Activated B cell treated with CpG ODN at 0.5 μM for 24 hours (primary cell): ENCODE results near the gene CEMIP. TPM values are rescaled to one million over a fixed set of nuclear protein-coding genes. Genes with fewer than 3 reads are reported as not detected.

Source experiments
- ATAC-seq: fragments of 200-7000 bp; cut with Tn5 transposase; one replicate; pipeline ENCODE4 v1.10.0; 2021; ENCODE audit warnings: low read depth, mild to moderate bottlenecking, moderate library complexity
- CTCF ChIA-PET: fragments of 350-600 bp; sonication (Branson Sonifier 250); formaldehyde crosslinking; loops from one replicate; lab custom pipeline; 2021; ENCODE audit warnings: antibody characterized with exemption; lab: Charles Lee
- POLR2A ChIA-PET: fragments of 350-600 bp; sonication (Branson Sonifier 250); formaldehyde crosslinking; loops from one replicate; lab custom pipeline; 2021; ENCODE audit warnings: antibody characterized with exemption; lab: Charles Lee
- DNase-seq: peaks from one replicate; pipeline ENCODE4 v3.0.0; 2022
- H3K27ac Mint-ChIP-seq: one replicate; pipeline ENCODE4 v1.8.0; 2020; ENCODE audit warnings: mixed read lengths
- H3K27me3 Mint-ChIP-seq: one replicate; pipeline ENCODE4 v1.8.0; 2021; ENCODE audit warnings: mixed read lengths
- H3K36me3 Mint-ChIP-seq: one replicate; pipeline ENCODE4 v1.8.0; 2021; ENCODE audit warnings: low read depth, mixed read lengths
- H3K4me1 Mint-ChIP-seq: one replicate; pipeline ENCODE4 v1.8.0; 2021; ENCODE audit warnings: mixed read lengths
- H3K4me3 Mint-ChIP-seq: one replicate; pipeline ENCODE4 v1.8.0; 2020; ENCODE audit warnings: mild to moderate bottlenecking, mixed read lengths
- H3K9me3 Mint-ChIP-seq: one replicate; pipeline ENCODE4 v1.8.0; 2020; ENCODE audit warnings: mixed read lengths
- intact Hi-C: fragments of 100-400 bp; cut with micrococcal nuclease; formaldehyde crosslinking; loops from one replicate; pipeline ENCODE4 v1.15.1; 2024
- total RNA-seq: library from RNA; stranded (reverse); gene quantifications from 2 replicates; pipeline ENCODE4 v1.2.3, GENCODE V29; 2022
- TF ChIP-seq, protein P1 (sequence below): fragments of 200-600 bp; IDR thresholded peaks from one replicate; pipeline ENCODE4 v1.8.0; 2022; ENCODE audit warnings: antibody characterized with exemption, mild to moderate bottlenecking

Gene CEMIP
- total RNA-seq, 1 donor from 2014 or later, result not detected

DNA sequence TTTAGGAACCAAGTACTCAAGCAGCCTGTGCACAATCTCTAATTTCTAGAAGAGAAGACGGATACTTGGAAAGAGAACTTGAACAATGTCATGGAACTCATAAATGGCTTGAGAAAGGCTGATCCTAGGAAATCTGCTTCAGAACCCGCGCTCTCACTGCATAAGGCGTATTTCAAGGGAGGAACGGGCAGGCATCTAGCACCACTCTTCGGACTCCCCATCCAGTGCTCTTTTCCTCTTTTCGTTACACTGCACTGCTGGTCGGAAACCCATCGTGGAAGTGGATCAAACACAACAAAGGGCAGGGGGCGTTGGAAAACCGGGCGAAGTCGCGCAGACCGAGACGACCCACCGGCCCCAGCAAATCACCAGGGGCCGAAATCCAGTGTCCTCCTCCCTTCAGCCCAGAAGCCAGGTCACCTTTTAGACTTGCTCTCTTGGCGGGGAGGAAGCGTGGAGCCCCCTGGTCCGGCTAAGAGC lies 221.0 kb downstream of the CEMIP start:
- POLR2A ChIA-PET, result interaction anchor here (0.6 to 5.1 kb wide), 15 partner anchors 11 to 1262 kb away, joined by 3 to 83 read pairs (median 4); partner anchors contain the start of genes EFL1, MESD and SAXO2
- Mint-ChIP-seq H3K36me3 (peaks cover 25% of the 10 kb centered on the region), H3K4me1 (peaks cover 43% of the 10 kb centered on the region), H3K27ac (peak overlapping the region; percentile 96), H3K27me3 (no peaks in the 10 kb centered on the region), H3K9me3 (peaks cover 4% of the 10 kb centered on the region), H3K4me3 (peak overlapping the region; percentile 94)
- TF ChIP-seq, protein P1, sequence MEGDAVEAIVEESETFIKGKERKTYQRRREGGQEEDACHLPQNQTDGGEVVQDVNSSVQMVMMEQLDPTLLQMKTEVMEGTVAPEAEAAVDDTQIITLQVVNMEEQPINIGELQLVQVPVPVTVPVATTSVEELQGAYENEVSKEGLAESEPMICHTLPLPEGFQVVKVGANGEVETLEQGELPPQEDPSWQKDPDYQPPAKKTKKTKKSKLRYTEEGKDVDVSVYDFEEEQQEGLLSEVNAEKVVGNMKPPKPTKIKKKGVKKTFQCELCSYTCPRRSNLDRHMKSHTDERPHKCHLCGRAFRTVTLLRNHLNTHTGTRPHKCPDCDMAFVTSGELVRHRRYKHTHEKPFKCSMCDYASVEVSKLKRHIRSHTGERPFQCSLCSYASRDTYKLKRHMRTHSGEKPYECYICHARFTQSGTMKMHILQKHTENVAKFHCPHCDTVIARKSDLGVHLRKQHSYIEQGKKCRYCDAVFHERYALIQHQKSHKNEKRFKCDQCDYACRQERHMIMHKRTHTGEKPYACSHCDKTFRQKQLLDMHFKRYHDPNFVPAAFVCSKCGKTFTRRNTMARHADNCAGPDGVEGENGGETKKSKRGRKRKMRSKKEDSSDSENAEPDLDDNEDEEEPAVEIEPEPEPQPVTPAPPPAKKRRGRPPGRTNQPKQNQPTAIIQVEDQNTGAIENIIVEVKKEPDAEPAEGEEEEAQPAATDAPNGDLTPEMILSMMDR, result no peak
- ATAC-seq (no peak), DNase-seq (no peak)
- CTCF ChIA-PET, result interaction anchor here (1.0 kb wide), 1 partner anchor 106 kb away, joined by 4 read pairs; no protein-coding TSS in a partner anchor
- intact Hi-C loops, result loop anchor here (1.0 to 5.0 kb wide), 7 partner anchors 11 to 943 kb away; partner anchors contain the start of genes MESD and ZFAND6

DNA sequence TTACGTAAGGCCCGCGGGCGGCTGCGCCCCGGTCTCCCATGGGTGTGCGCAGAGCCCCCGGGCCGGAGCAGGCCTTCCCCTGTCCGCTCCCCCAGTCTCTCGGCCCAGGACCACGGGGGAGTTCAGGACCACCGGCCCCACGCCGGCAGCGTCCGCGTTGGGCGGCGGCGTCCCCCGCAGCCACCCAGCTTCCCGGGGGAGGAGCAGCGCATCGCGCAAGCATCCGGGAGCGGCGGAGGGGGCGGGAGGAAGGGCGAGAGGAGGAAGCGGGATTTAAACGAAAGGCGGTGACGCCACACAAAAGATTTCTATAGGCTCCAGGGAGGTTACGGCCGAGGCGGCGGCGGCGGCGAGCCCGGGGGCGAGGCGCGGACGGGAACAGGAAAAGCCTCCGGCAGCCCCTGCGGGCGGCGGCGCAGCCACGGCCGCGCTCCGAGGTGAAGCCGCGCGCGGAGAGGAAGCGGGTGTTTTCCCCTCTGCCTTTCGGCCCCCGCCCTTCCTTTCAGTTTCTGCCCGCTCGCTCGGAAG lies 221.5 kb downstream of the CEMIP start, which contains the start of gene TLNRD1:
TSS of gene TLNRD1 (plus strand) at position 300 of the 528 bp plus-strand sequence. CDS start 1,349 bp downstream, outside the sequence.
- Mint-ChIP-seq H3K27ac (peak within 1 kb of the TSS; percentile 96), H3K27me3 (no peaks in the 10 kb centered on the region), H3K4me3 (peak within 1 kb of the TSS; percentile 94), H3K36me3 (peaks cover 27% of the 10 kb centered on the region), H3K9me3 (peaks cover 4% of the 10 kb centered on the region), H3K4me1 (peaks cover 47% of the 10 kb centered on the region)
- ChIA-PET CTCF (interaction anchor here (1.0 to 2.3 kb wide), 2 partner anchors 106 to 265 kb away, joined by 4 to 9 read pairs; no protein-coding TSS in a partner anchor), POLR2A (interaction anchor here (0.6 to 5.1 kb wide), 18 partner anchors 12 to 1690 kb away, joined by 3 to 83 read pairs (median 4); partner anchors contain the start of genes EFL1, MESD, SAXO2 and TMED3)
- ATAC-seq, result peak; percentile 65
- peak; percentile 80 for DNase-seq
- TF ChIP-seq, protein P1, result no peak
- intact Hi-C loops, result loop anchor here (1.0 to 5.0 kb wide), 7 partner anchors 11 to 943 kb away; partner anchors contain the start of genes MESD and ZFAND6

Other genes with a start within 250 kb of the CEMIP start
- 2.4 and 2.5 TPM in 2 replicates for gene ABHD17C, start 84.1 kb upstream of the CEMIP start, total RNA-seq
- gene MESD, start 210.4 kb downstream of the CEMIP start, total RNA-seq, result 21.4 and 23.8 TPM in 2 replicates
- gene TLNRD1, start 221.6 kb downstream of the CEMIP start, total RNA-seq, result 25.7 TPM in 2 replicates